PC-3 (cell line): Measurements from ENCODE around the gene MYBPC3.

Experiments used
- EZH2phosphoT487 ChIP-seq: fragments of 300-600 bp; sonication (generic); IDR thresholded peaks from 2 replicates; pipeline ENCODE4 v1.6.1; 2018; ENCODE audit warnings: mild to moderate bottlenecking, antibody characterized with exemption, low read length, borderline replicate concordance
- TF ChIP-seq, protein P1 (sequence below): fragments of 300-600 bp; sonication (generic); conservative IDR thresholded peaks from 2 replicates; pipeline ENCODE4 v1.5.1; 2017; ENCODE audit warnings: antibody characterized with exemption, low read depth, mild to moderate bottlenecking, low read length

DNA sequence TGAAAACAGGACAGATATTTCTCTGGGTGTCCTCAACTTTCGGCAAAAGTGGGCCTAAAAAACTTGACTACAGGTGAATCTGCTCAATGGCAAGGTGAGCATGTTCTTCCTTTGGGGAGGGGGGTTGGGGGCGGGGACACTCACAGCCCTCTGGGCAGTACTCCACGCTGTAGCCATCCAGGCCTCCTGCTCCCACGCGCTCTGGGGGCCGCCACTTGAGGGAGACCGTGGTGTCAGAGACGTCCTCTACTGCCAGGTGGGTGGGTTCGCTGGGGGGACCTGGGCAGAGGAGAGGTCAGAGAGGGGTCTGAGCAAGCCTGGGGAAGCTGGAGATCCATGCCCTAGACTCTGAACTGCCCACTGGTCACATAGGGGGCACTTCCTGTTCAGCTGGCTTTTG, 16.8 kb downstream of the MYBPC3 start:
- TF ChIP-seq, protein P1, sequence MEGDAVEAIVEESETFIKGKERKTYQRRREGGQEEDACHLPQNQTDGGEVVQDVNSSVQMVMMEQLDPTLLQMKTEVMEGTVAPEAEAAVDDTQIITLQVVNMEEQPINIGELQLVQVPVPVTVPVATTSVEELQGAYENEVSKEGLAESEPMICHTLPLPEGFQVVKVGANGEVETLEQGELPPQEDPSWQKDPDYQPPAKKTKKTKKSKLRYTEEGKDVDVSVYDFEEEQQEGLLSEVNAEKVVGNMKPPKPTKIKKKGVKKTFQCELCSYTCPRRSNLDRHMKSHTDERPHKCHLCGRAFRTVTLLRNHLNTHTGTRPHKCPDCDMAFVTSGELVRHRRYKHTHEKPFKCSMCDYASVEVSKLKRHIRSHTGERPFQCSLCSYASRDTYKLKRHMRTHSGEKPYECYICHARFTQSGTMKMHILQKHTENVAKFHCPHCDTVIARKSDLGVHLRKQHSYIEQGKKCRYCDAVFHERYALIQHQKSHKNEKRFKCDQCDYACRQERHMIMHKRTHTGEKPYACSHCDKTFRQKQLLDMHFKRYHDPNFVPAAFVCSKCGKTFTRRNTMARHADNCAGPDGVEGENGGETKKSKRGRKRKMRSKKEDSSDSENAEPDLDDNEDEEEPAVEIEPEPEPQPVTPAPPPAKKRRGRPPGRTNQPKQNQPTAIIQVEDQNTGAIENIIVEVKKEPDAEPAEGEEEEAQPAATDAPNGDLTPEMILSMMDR: no peak
- no peak for TF ChIP-seq EZH2phosphoT487
